ENCODE results near the gene PIGU. TPM values are rescaled to one million over a fixed set of nuclear protein-coding genes. Genes with fewer than 3 reads are reported as not detected.

Gene PIGU
- total RNA-seq, 1 donor from 2014 or later, result 5.5 TPM

DNA sequence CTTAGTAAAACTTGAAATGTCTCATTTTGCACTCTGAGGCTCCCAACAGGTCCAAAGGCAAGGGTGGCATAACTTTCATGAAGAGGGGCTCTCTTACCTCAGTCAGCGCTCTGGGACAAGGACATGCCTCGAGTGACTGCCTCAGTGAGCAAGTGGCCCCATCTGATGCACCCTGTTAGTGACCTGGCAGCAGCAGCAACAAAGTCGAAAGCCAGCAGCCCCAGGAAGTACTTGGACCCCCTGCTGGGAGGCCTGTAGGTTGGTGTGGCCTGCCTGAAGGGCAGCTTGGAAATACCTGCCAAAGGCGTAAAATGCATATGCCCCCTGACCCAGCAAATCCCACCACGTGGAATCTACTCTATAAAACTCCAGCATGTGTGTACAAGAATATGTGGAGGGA, 105.1 kb downstream of the PIGU start:
- FAIRE-seq, result no peak
- no peak for DNase-seq (ENCODE audit: low read depth)
- peaks cover 5% of the 10 kb centered on the region for H3K36me3 ChIP-seq (ENCODE audit: control insufficient read depth, insufficient read depth, low read length)

GRCh38 chr20:34570859-34571306, 106.0 kb downstream of the PIGU start:
- DNase-seq (ENCODE audit: low read depth) (peak; percentile 71), FAIRE-seq (no peak)
- H3K4me3 ChIP-seq (ENCODE audit: low read depth, low read length), result no peak overlapping the region
- no peaks in the 10 kb centered on the region for H3K27me3 ChIP-seq (ENCODE audit: control insufficient read depth, insufficient read depth, low read length)
- H3K36me3 ChIP-seq (ENCODE audit: control insufficient read depth, insufficient read depth, low read length), result peaks cover 5% of the 10 kb centered on the region
- no peak for TF ChIP-seq CTCF (IDR thresholded peaks at IDR 0.05; ENCODE audit: insufficient read depth, low read length, severe bottlenecking)

More for the DNA sequence above, 105.1 kb downstream of the PIGU start:
- no peak for TF ChIP-seq CTCF (IDR thresholded peaks at IDR 0.05; ENCODE audit: insufficient read depth, low read length, severe bottlenecking)
- Histone ChIP-seq H3K4me3 (ENCODE audit: low read depth, low read length) (no peak overlapping the region), H3K27me3 (ENCODE audit: control insufficient read depth, insufficient read depth, low read length) (no peaks in the 10 kb centered on the region)

GRCh38 chr20:34569598-34569997, 107.3 kb downstream of the PIGU start:
- no peak overlapping the region for H3K4me3 ChIP-seq (ENCODE audit: low read depth, low read length)
- H3K36me3 ChIP-seq (ENCODE audit: control insufficient read depth, insufficient read depth, low read length), result peaks cover 3% of the 10 kb centered on the region
- H3K27me3 ChIP-seq (ENCODE audit: control insufficient read depth, insufficient read depth, low read length), result no peaks in the 10 kb centered on the region
- no peak for DNase-seq (ENCODE audit: low read depth)
- FAIRE-seq, result no peak
- TF ChIP-seq CTCF (IDR thresholded peaks at IDR 0.05; ENCODE audit: insufficient read depth, low read length, severe bottlenecking), result no peak

DNA sequence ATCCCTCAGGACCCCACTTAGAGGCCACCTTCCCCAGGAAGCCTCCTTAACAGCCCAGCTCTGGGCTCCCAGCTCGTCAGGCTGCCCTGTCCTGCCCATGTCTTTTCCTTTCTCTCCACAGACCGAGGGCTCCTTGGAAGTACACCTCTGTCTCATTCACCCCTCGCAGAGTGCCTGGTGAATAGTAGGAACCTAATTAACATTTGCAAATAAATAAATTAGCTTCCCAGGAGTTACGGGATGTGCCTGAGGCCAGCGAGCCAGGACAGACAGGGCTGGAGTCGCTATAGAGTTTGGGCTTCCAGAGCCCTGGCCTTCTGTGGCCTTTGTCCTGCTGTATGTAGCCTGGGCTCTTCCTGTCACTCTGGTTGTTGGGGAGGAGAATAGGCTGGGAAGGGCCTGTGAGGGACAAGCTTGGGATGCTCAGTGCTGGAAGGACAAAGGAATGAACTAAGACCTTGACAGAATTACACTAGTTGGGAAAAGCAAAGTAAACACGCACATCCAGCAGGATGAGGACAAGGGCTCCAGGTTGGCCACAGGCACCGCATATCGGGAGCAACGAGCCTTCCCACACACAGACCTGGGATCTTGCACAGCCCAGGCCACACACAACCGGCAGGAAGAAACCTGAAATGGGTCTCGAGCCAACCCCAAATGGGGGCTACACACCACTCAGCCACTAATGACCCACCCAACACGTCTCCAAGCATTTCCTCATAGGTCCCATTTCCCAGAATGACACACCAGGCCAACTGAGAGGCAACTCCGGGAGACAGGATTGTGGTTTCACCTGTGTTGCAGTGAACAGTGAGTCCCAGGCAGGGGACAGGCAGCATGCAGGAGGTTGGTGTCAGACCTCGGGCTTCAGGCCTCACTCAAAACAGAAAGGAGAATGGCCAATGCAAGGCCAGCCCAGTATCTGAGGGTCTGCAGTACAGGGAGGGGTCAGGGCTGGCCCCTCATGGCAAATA, 108.7 kb downstream of the PIGU start:
- H3K36me3 ChIP-seq (ENCODE audit: control insufficient read depth, insufficient read depth, low read length), result no peaks in the 10 kb centered on the region

DNA sequence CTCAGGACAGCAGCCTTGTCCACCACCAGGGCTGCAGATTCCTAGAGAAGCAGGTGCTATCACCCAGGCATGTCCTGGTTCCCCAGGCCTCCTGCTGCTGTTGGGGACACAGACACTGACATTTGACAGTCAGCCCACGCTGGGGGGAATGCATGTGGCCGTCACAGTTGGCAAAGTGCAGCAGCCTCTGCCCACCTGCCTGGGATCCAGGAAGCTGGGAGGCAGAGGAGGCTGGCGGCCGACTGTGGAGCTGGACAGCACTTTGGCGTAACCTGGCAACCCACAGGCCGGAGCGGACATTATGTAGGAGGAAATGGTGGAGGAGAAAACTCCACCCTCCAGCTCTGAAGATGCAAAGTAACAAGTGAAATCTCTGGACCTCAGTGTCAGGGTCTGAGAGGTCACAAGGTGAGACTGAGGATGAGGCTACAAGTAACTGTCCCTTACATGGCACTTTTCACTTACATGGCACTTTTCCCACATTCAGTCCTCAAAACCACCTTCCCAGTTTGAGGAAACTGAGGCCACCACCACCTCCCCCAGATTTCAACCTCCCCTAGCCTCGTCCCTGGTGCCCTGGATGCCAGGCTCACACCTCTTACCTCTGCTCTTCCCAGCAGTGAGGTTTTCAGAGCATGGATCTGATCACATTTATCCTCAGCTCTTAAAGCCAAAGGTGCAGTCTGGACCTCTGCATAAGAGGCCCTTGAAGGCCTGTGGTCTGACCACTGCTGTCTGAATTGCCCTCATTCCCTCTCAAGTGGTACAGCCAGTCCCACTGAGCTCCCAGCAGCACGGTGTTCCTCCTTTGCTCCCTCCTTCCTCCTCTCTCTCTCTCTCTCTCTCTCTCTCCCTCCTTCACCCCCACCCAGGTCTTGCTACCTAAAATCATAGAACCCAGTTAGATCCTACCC, 109.7 kb downstream of the PIGU start:
- FAIRE-seq, result no peak
- H3K27me3 ChIP-seq (ENCODE audit: control insufficient read depth, insufficient read depth, low read length), result no peaks in the 10 kb centered on the region
- no peak for DNase-seq (ENCODE audit: low read depth)
- H3K4me3 ChIP-seq (ENCODE audit: low read depth, low read length), result no peak overlapping the region
- H3K36me3 ChIP-seq (ENCODE audit: control insufficient read depth, insufficient read depth, low read length), result no peaks in the 10 kb centered on the region
- TF ChIP-seq CTCF (IDR thresholded peaks at IDR 0.05; ENCODE audit: insufficient read depth, low read length, severe bottlenecking), result no peak

More for the DNA sequence above, 108.7 kb downstream of the PIGU start:
- no peak for FAIRE-seq
- Histone ChIP-seq H3K4me3 (ENCODE audit: low read depth, low read length) (no peak overlapping the region), H3K27me3 (ENCODE audit: control insufficient read depth, insufficient read depth, low read length) (no peaks in the 10 kb centered on the region)
- no peak for DNase-seq (ENCODE audit: low read depth)
- TF ChIP-seq CTCF (IDR thresholded peaks at IDR 0.05; ENCODE audit: insufficient read depth, low read length, severe bottlenecking), result no peak
